ENCODE data around the gene SIX1. TPM values are rescaled to one million over a fixed set of nuclear protein-coding genes. Genes with fewer than 3 reads are reported as not detected.

Gene SIX1
- total RNA-seq, 1 donor from 2014 or later = 0.41 TPM

DNA sequence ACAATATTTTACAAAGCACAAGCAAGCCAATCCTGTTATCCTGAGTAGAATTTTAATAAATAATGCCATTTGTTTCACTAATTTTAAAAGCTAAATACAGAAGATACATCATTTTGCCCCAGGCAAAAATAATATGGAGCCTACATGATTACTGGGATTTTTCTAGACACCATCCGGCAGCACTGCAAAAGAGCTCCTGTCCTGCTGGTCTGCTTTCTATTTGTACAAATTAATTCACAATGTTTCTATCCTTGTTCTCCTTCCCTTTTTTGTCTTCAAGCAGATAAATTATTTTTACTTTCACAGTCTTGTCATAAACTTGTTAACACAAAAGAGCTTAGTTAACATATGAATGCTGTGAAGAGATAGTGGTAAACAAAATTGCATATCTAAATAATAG is 4.6 kb downstream of the SIX1 start:
- no peak overlapping the region for H3K27ac Mint-ChIP-seq
- no peaks in the 10 kb centered on the region for H3K9me3 Mint-ChIP-seq
- H3K4me3 Mint-ChIP-seq = no peak overlapping the region
- intact Hi-C loops (cut with micrococcal nuclease) = loop anchor here (10.0 kb wide), 1 partner anchor 310 kb away; no protein-coding TSS in a partner anchor
- H3K36me3 Mint-ChIP-seq (ENCODE audit: low read depth) = peaks cover 4% of the 10 kb centered on the region
- no peak for DNase-seq (ENCODE audit: low spot score)
- peaks cover 29% of the 10 kb centered on the region for H3K4me1 Mint-ChIP-seq (ENCODE audit: low read depth)
- H3K27me3 Mint-ChIP-seq (ENCODE audit: insufficient read depth) = peaks cover 78% of the 10 kb centered on the region

DNA sequence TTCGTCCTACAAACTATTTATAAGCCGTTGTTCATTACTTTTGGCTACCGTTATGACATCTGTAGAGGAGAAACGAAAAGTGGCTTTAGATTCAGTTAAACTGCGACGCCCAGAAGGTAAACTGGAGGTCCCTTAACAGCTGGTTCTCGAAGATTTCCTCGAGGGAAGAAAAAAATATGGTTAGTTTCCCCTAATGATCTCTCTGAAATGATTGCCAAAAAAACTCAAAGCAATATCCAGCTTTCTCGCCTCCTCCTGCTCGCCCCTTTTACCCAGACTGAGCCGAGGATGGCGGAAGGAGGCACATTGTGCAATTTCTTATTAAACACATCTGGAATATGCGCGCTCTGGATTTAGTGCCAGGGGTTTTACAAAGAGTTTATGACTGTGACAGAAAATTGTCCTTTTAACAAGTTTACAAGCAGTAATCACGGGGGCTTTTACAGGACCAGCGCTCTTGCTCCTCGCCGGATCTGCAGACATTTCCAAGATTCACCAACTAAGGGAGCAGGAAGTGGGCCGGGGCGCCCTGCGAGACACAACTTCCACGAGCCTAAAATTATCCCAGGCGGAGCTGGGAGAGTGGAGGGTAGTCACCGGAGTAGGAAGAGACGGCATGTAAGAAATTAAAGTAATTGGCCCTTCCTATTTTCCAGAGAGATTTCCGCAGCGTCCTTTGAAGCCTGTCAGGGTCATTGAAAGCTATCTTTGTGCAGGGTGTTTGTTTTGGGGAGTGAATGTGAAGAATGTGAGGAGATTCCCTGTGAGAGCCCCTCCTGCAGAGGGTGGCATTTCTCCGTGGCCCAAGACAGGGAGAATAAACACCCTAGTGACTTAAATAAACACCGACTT is 5.6 kb downstream of the SIX1 start:
- DNase-seq (ENCODE audit: low spot score) = no peak
- intact Hi-C loops (cut with micrococcal nuclease) = loop anchor here (2.0 to 10.0 kb wide), 2 partner anchors 13 to 309 kb away; no protein-coding TSS in a partner anchor
- Mint-ChIP-seq H3K9me3 (no peaks in the 10 kb centered on the region), H3K36me3 (ENCODE audit: low read depth) (peaks cover 6% of the 10 kb centered on the region), H3K4me1 (ENCODE audit: low read depth) (peaks cover 24% of the 10 kb centered on the region), H3K27me3 (ENCODE audit: insufficient read depth) (peaks cover 85% of the 10 kb centered on the region), H3K4me3 (no peak overlapping the region), H3K27ac (no peak overlapping the region)

DNA sequence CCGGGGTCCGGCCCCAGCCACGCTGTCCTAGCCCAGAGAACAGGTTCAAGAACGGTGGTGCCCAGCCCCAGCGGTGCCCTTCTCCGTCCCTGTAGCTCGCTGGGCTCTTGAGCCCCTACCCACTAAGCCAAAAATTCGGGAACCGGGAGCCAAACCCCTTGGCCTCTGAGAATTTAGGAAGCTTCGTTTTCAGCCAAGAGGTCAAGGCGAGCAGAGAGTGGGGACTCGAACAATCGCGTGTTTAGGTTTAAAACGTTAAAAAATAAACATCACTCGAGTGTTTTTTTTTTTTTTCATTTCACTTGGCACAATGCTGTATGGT is 6.2 kb downstream of the SIX1 start:
- no peak overlapping the region for H3K4me3 Mint-ChIP-seq
- H3K27ac Mint-ChIP-seq = no peak overlapping the region
- no peak for DNase-seq (ENCODE audit: low spot score)
- H3K9me3 Mint-ChIP-seq = no peaks in the 10 kb centered on the region
- intact Hi-C loops (cut with micrococcal nuclease) = loop anchor here (2.0 to 10.0 kb wide), 2 partner anchors 14 to 308 kb away; no protein-coding TSS in a partner anchor
- peaks cover 20% of the 10 kb centered on the region for H3K4me1 Mint-ChIP-seq (ENCODE audit: low read depth)
- peaks cover 90% of the 10 kb centered on the region for H3K27me3 Mint-ChIP-seq (ENCODE audit: insufficient read depth)
- peaks cover 7% of the 10 kb centered on the region for H3K36me3 Mint-ChIP-seq (ENCODE audit: low read depth)

DNA sequence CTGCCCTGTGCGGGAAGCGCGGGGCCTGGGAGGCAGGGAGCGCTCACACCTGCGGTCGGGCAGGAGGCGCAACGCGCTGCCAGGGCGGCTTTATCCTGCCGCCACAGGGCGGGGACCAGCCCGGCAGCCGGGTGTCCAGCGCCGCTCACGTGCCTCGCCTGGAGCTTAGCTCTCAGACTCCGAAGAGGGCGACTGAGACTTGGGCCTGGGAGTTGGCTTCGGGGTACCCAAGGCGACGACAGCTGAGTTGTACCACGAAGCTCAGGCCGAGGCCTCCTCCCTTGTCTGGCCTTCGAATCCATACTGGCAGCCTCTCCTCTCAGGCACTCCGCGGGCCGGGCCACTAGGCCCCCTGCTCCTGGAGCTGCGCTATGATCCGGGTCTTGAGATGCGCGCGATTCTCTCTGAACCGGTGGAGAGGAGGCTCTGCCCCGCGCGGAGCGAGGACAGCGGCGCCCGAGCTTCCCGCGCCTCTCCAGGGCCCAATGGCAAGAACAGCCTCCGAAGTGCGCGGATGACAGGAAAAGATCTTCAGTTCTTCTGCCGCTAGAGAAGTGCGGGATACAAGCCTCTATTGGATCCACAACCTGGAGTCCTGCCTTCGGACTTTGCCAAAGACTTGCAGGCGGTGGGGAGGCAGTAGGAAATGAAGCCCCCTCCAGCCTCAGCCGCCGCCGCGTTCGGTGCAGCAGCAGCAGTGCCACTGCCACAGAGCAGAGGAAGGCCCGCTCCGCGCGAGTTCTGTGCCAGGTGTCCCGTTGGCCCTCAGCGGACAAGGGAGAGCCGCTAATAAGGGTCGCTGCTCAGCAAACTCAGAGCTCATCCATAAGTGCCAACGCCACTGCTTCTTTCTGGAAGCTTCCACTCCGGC is 6.8 kb downstream of the SIX1 start:
- H3K9me3 Mint-ChIP-seq = no peaks in the 10 kb centered on the region
- no peak overlapping the region for H3K27ac Mint-ChIP-seq
- intact Hi-C loops (cut with micrococcal nuclease) = loop anchor here (2.0 to 10.0 kb wide), 2 partner anchors 14 to 308 kb away; no protein-coding TSS in a partner anchor
- no peak for DNase-seq (ENCODE audit: low spot score)
- peaks cover 14% of the 10 kb centered on the region for H3K4me1 Mint-ChIP-seq (ENCODE audit: low read depth)
- H3K36me3 Mint-ChIP-seq (ENCODE audit: low read depth) = peaks cover 7% of the 10 kb centered on the region
- peaks cover 88% of the 10 kb centered on the region for H3K27me3 Mint-ChIP-seq (ENCODE audit: insufficient read depth)
- no peak overlapping the region for H3K4me3 Mint-ChIP-seq

DNA sequence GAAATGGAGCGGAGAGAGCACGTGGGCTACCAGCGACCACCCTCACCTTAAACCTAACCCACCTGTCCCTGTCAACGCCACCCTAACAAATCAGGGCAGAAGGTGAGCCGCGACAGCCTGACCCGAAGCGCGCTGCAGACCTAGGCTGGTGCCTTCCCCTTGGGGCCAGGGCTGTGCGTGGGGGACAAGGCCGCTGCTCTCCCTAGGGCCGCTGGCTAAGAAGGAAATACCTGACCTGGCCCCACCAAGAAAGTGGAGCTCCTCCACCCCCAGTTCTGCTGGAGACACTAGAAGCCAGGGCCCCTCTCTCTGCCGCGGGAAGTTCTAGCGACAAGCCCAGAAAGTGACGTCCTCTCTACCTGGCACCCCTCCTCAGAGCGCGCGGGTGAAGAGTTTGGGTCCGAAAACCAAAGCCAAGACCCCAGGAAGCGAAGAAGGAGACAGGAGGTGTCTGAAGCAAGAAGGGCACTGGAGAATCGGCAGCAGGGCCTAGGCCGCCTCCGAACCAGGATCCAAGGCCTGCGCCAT is 7.5 kb downstream of the SIX1 start:
- peaks cover 86% of the 10 kb centered on the region for H3K27me3 Mint-ChIP-seq (ENCODE audit: insufficient read depth)
- no peaks in the 10 kb centered on the region for H3K9me3 Mint-ChIP-seq
- H3K36me3 Mint-ChIP-seq (ENCODE audit: low read depth) = peaks cover 7% of the 10 kb centered on the region
- H3K4me3 Mint-ChIP-seq = no peak overlapping the region
- intact Hi-C loops (cut with micrococcal nuclease) = loop anchor here (2.0 to 10.0 kb wide), 2 partner anchors 15 to 307 kb away; no protein-coding TSS in a partner anchor
- H3K27ac Mint-ChIP-seq = no peak overlapping the region
- H3K4me1 Mint-ChIP-seq (ENCODE audit: low read depth) = peaks cover 8% of the 10 kb centered on the region
- no peak for DNase-seq (ENCODE audit: low spot score)

DNA sequence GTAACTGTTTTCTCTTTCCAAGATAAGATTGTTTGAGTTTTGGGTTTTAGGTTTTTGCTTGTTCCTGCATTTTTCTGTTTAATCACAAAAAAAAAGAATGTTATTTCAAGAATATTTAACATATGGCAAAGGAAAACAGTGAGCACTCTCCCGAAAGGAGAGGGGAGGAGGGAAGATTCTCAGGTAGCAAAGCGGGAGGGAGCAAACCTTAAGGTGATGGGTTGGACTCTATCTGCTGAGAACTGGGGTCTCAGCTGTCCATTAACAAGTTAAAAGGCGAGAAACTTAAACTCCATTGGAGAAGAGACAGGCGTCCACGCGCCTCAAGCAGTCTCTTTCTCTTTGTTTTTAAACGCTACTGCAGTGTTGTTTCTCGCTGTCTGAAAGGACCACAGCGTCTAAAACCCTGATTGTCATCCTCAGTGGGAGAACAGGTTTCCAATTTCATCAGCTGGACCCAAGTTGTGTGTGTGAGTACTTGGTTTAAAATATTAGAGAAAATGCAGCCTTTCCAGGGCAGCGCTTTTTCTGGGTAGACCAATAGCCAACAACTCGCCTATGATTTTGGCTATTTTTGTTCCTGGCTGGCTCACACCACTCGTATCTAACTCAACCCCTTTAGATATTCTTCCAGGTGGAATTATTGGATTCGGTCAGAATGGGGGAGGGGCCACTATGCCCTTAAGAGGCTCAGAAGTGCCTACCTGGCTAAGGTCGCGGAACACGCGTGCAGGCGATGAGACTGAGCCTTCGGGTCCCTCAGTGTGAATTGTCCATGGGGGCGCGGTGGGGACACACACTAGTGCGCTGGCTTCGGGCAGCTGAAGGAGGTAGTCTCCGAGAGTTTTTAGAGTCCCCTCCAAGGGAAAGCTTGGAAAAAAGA is 8.2 kb downstream of the SIX1 start:
- Mint-ChIP-seq H3K27me3 (ENCODE audit: insufficient read depth) (peaks cover 86% of the 10 kb centered on the region), H3K9me3 (no peaks in the 10 kb centered on the region), H3K4me1 (ENCODE audit: low read depth) (peaks cover 4% of the 10 kb centered on the region), H3K36me3 (ENCODE audit: low read depth) (peaks cover 7% of the 10 kb centered on the region), H3K27ac (no peak overlapping the region), H3K4me3 (no peak overlapping the region)
- intact Hi-C loops (cut with micrococcal nuclease) = loop anchor here (10.0 kb wide), 1 partner anchor 306 kb away; no protein-coding TSS in a partner anchor
- DNase-seq (ENCODE audit: low spot score) = no peak

DNA sequence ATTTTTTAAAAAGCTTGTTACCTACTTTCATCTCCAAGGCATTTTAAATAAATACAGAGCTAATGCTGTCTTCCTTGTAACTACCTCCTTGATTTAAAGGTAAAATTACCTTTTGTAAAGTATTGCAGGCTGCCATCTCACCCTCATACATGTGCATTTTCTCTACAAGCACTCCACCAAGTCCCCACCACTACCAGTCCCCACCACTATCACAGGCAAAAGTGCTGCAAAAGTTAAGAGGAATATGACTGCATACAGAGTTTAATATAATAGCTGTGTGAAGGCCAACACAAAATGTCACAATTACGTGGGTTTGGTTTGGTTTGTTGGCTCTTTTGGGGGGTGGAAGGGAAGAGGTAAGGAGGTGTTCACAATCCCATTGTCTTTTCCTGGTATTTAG is 9.6 kb downstream of the SIX1 start:
- Mint-ChIP-seq H3K36me3 (ENCODE audit: low read depth) (peaks cover 3% of the 10 kb centered on the region), H3K27ac (no peak overlapping the region), H3K9me3 (no peaks in the 10 kb centered on the region), H3K4me3 (no peak overlapping the region), H3K27me3 (ENCODE audit: insufficient read depth) (peaks cover 88% of the 10 kb centered on the region), H3K4me1 (ENCODE audit: low read depth) (no peaks in the 10 kb centered on the region)
- DNase-seq (ENCODE audit: low spot score) = no peak
- intact Hi-C loops (cut with micrococcal nuclease) = loop anchor here (10.0 kb wide), 1 partner anchor 305 kb away; no protein-coding TSS in a partner anchor

DNA sequence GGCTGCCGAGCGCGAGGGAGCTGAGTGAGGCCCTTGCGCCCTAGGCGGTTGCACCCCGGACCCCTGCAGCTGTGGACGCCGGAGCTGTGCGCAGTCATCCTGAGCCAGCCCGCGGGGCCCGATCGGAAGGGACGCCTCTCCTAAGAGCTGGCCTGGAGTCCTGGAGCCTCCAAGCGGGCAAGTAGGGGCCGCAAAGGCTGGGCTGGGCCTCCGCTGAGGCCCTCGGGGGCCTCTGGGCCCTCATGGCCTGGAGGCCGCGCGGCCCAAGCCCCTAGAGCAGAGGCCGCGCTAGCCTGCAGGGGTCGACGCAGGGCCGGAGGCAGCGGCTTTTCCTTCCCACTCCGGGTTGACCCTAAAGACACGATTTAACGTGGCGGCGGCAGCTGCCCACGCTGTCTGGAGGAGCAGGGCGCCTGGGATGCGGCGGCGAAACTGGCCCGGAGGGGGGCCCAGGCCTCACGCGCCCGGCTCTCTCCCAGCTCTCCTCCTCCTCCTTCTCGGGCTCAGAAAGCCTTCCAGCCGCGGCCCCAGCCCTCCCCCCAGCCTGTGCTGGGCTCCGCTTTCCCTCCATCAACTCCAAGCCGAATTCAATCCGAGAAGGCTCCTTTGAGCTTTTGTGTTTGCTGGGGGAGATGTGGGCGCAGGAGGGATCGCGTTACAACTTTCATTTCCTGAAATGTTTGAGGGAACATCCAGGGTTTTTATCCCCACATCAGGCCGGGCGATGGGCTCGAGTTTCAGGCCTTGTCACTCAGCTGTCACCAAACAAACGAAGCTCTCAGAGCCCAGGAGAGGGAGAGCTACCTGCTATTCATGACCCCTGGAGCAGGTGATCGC is 11.6 kb downstream of the SIX1 start:
- intact Hi-C loops (cut with micrococcal nuclease) = no loop called here
- peaks cover 3% of the 10 kb centered on the region for H3K36me3 Mint-ChIP-seq (ENCODE audit: low read depth)
- no peaks in the 10 kb centered on the region for H3K9me3 Mint-ChIP-seq
- peaks cover 5% of the 10 kb centered on the region for H3K4me1 Mint-ChIP-seq (ENCODE audit: low read depth)
- H3K4me3 Mint-ChIP-seq = no peak overlapping the region
- H3K27me3 Mint-ChIP-seq (ENCODE audit: insufficient read depth) = peaks cover 75% of the 10 kb centered on the region
- DNase-seq (ENCODE audit: low spot score) = no peak
- H3K27ac Mint-ChIP-seq = no peak overlapping the region

DNA sequence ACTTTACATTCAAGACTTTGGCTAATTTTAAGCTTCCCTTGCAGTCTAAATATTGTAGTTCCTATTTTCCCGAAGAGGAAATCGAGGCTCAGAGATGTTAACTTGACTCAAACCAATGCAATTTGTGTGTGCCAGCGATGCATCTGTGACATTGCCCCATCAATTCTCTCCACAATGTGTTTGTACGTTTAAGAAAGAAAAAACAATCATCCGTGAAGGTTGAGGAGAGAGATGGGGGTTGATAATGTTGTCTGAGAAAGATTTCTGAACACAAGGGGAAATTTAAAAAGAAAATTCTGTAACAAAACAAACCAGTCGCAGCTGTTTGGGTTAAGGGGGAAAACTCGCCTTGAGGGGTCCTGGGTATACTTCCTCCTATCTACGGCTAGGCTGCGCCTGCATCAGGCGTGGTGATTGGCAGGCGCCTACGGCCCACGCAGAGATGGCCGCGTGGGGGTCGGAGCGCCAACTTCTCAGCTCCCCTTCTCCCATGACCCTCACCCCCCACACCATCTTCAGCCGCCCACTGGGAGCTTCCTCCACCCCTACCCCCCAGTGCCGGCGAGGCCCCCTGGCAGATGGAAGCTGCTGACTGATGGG is 12.3 kb downstream of the SIX1 start:
- Mint-ChIP-seq H3K4me3 (no peak overlapping the region), H3K4me1 (ENCODE audit: low read depth) (peaks cover 11% of the 10 kb centered on the region), H3K27ac (no peak overlapping the region), H3K36me3 (ENCODE audit: low read depth) (peaks cover 3% of the 10 kb centered on the region), H3K9me3 (no peaks in the 10 kb centered on the region), H3K27me3 (ENCODE audit: insufficient read depth) (peaks cover 74% of the 10 kb centered on the region)
- intact Hi-C loops (cut with micrococcal nuclease) = no loop called here
- DNase-seq (ENCODE audit: low spot score) = no peak

DNA sequence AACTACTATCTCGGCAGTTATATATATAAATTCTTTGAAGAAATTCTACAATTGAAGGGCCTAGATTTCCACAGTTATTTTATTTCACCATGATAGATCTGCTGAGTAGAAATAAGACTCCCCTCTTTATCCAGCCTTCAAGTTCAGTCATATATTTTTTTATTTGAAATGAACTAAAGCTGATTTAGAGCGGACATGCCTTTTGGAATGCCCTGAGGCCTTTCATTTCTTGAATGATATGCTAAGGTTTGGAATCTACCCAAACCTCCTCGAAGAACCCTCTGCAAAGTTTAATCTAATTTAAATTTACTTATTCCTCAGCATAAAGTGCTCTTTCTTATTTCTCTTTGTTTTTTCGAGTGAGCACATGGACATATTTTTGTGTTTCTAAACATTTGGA is 15.1 kb downstream of the SIX1 start:
- intact Hi-C loops (cut with micrococcal nuclease) = no loop called here
- H3K27me3 Mint-ChIP-seq (ENCODE audit: insufficient read depth) = peaks cover 51% of the 10 kb centered on the region
- H3K4me1 Mint-ChIP-seq (ENCODE audit: low read depth) = peaks cover 11% of the 10 kb centered on the region
- no peak overlapping the region for H3K27ac Mint-ChIP-seq
- H3K9me3 Mint-ChIP-seq = no peaks in the 10 kb centered on the region
- no peak for DNase-seq (ENCODE audit: low spot score)
- peaks cover 3% of the 10 kb centered on the region for H3K36me3 Mint-ChIP-seq (ENCODE audit: low read depth)
- H3K4me3 Mint-ChIP-seq = no peak overlapping the region

DNA sequence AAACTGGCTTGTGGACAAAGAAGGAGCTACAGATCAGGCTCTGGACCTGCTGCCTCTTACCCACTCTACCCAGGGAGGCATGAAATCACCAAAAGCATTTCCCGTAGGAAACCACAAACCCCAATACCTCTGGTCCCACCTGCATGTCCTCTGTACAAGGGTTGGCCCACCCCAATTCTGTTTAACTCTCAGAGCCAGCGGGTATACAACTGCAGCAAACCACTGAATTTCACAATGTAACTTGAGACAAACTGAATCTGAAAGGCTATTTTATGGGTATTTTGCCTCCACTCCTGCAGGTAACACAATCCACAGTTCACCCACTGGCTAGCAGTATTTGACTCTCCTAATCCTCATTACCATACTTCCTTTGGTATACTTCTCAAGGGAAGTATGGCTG is 16.5 kb downstream of the SIX1 start:
- H3K27ac Mint-ChIP-seq = no peak overlapping the region
- no peak overlapping the region for H3K4me3 Mint-ChIP-seq
- H3K36me3 Mint-ChIP-seq (ENCODE audit: low read depth) = no peaks in the 10 kb centered on the region

More for the DNA sequence above, 16.5 kb downstream of the SIX1 start:
- H3K4me1 Mint-ChIP-seq (ENCODE audit: low read depth) = peaks cover 11% of the 10 kb centered on the region
- peaks cover 41% of the 10 kb centered on the region for H3K27me3 Mint-ChIP-seq (ENCODE audit: insufficient read depth)
- H3K9me3 Mint-ChIP-seq = no peaks in the 10 kb centered on the region
- DNase-seq (ENCODE audit: low spot score) = no peak
- intact Hi-C loops (cut with micrococcal nuclease) = no loop called here
